GM08714 (cell line): ENCODE results near the gene SLBP.

Experiments used
- H3K4me3 ChIP-seq: fragments of 200-500 bp; sonication (Bioruptor generic); 2 replicates; pipeline ENCODE4 v1.5.1; 2014; ENCODE audit warnings: mild to moderate bottlenecking, low read length, inconsistent platforms
- ZNF274 ChIP-seq: IDR thresholded peaks from 2 replicates; pipeline ENCODE4 v1.6.1; 2012; ENCODE audit warnings: mild to moderate bottlenecking, low read depth, low read length

SLBP gene

DNA sequence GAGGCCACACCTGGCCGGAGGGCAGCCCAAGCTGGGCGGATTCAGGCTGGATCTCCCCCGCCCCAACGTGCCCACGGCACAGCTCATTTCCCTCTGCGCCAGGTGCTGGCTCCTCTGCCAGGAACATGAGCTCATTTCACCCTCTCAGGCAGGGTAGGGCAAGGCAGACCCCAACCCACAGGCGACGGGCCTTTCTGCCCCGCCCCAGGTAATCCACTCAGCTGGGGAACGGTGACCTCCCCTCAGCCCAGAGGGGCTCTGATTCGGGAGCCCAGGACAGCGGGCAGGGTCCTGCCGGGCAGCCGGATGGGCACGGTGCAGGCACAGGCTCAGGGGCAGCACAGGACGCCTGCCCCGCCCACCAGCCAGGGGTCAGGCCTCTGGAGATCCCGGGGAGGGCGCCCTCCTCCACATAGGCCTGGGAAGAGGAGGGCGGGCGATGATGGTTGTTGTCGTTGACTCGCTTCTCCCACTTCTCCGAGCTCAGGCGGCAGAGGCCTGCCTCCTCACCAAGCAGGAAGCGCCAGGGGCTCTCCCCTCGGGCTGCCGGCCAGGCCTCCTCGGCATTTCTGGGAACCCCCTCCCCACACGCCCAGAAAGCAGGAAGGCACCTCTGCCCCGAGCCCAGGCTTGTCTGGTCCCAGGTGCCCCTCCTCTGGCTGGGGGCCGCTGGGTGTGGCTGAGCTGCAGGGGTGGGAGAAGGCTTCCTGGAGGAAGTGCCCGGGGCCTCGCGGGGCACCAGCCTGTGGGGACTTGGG lies 40.3 kb upstream of the SLBP start:
- no peak for TF ChIP-seq ZNF274
- H3K4me3 ChIP-seq = no peak overlapping the region

DNA sequence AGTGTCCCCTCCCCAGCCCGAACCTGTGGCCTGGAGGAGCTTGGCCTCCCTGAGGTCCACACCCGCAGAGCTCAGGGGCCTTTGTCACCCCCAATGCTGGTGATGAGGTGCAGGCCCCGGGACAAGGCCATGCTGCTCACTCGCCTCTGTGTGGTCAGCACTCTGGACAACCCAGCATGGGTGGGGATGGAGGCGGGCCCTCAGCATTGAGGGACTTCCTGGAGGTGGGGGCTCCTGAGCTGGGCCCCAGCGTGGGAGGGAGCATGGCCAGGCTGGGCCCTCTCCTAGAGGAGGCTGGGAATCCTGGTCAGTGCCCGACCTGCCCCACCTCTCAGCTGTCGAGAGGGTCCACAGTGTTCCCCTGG lies 39.8 kb upstream of the SLBP start:
- no peak for TF ChIP-seq ZNF274
- no peak overlapping the region for H3K4me3 ChIP-seq

DNA sequence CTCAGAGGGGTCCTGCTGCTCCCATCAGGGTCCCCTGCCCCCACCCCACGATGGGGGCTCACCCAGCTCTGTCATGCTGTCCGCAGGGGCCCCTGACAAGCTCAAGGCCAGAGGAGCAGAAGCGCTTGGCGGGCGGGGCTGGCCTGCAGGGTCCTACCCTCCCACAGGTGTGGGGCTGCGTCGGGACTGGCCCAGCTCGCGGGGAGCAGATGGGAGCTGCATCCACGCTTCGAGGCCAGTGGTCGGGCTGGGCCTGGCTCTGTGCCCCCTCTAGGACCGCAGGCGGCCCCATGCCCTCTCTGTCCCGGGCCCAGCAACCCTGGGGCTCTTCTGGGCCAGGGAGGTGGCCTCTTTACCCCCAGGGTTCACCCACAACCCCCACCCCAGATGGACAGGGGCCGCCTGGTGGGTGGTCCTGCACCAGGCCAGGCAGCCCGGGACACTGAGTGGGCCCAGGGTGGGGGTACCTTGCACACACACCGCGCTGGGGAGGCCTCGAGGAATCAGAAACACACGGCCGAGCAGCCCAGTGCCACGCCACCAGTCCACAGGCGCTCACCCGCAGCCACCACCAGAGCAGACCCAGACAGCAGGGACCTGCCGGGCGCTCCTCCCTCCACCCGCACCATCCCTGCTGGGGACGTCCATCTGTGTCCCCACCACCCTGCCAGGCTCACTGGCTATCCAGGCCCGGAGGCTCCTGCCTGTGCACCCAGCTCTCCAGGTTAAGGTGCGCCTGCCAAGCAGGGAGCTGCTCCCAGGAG lies 39.2 kb upstream of the SLBP start:
- no peak overlapping the region for H3K4me3 ChIP-seq
- no peak for TF ChIP-seq ZNF274

DNA sequence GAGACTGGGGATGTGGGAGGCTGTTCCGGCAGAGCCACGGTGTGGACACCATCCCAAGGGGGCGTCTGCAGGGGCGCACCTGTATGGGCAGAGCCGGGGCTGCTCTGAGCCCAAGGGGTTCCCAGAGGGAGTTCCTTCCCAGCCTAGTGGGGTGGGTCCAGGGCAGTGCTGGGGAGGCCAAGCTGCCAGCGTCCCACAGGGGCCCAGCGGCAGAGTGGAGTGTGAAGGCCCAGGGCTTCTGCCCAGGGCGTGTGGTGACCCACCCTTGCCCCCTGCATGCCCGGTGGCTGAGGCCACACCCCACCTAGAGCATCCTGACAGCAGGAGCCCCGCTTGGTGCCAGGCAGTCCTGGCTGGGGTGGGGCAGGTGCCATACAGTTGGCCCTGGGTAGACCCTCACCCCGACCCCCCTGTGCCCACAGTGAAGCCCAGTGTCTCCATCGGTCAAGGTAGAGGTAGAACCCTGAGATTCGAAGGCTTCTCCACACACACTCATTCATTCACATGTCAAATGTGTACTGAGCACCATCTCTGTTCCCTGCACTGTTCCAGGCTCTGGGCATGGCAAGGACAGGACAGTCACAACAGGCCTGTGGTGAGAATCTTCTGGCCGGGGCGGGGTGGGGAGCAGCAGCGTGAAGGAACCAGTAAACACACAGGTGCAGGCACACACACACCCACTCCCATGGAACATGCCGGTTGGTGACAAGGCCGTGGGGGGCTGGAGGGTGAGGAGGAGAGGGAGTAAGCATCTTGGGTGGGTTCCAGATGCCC lies 38.4 kb upstream of the SLBP start:
- no peak overlapping the region for H3K4me3 ChIP-seq
- no peak for TF ChIP-seq ZNF274

DNA sequence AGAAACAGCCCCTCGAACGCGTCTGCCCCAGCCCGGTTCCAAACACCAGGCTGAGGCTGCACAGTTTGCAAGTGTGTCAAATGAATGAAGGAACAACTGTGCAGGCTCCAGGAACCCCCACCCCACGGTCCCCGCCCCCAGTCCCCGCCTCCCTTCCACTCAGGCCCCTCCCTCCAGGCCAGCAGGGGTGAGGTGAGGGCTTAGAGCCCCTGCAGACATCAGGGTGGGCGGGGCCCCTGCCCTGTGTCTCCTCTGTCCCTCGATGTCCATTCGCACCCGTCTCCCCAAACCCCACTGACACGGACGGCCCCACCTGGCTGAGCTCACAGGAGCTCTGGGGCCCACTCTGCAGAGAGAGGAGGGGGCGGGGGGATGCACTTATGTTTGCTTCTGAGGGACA lies 37.7 kb upstream of the SLBP start:
- TF ChIP-seq ZNF274 = no peak
- no peak overlapping the region for H3K4me3 ChIP-seq

DNA sequence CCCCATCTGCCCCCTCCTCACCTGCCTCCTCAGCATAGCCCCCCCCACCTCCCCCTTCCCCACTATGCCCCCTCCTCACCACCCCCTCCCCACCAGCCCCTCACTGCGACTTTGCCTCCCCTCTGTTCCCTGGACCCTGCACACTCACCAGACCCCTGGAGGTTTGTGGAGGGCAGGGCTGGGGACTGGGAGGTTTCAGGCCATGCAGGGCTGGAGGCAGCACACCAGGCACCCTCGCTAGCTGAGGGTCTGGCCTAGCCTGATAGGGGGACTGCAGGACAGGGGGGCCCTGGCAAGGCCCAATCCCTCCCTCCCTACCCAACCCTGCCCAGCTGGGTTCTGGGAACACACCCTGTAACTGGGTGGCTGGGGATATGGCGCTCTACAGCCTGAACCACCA lies 37.3 kb upstream of the SLBP start:
- no peak overlapping the region for H3K4me3 ChIP-seq
- no peak for TF ChIP-seq ZNF274

DNA sequence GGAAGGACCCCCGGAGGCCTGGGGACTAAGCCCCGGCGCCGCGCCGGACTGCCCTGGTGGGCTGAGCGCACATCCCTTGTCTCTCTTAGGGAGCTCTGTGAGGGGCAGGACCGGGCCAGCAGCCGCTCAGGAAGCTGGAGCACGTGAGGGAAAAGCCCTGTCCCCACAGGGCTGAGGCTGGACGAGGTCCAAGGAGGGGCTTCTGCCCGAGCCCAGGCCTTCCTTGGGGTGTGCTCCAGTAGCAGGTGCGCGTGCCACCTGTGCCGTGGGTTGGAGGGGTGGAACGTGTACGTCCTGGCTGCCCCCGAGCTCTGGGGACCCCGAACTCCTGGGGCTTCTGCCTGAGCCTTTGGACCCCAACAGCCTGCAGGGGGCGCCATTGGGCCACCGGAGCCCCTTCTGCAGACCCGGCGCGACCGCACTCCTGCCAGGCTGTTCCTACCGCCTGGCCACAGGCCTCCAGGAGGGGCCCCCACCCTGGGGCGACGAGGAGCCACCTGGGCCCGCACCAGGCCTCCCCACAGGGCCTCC lies 36.4 kb upstream of the SLBP start:
- no peak overlapping the region for H3K4me3 ChIP-seq
- TF ChIP-seq ZNF274 = no peak

DNA sequence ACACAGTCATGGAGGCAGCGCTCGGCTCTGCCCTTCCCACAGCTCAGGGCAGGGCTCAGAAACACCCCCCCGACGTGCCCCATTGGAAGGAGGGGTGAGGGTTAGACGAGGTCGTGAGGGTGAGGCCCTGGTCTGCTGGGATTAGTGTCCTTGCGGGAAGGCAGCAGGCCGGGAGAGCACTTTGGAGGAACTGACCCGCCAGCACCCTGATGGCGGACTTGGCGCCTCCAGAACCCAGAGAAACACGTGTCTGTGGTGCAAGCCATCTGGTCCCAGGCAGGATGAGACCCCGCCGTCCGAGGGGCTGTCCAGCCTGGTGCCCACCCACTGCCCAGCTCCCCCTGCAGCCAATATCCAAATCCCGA lies 35.5 kb upstream of the SLBP start:
- TF ChIP-seq ZNF274 = no peak
- H3K4me3 ChIP-seq = no peak overlapping the region

DNA sequence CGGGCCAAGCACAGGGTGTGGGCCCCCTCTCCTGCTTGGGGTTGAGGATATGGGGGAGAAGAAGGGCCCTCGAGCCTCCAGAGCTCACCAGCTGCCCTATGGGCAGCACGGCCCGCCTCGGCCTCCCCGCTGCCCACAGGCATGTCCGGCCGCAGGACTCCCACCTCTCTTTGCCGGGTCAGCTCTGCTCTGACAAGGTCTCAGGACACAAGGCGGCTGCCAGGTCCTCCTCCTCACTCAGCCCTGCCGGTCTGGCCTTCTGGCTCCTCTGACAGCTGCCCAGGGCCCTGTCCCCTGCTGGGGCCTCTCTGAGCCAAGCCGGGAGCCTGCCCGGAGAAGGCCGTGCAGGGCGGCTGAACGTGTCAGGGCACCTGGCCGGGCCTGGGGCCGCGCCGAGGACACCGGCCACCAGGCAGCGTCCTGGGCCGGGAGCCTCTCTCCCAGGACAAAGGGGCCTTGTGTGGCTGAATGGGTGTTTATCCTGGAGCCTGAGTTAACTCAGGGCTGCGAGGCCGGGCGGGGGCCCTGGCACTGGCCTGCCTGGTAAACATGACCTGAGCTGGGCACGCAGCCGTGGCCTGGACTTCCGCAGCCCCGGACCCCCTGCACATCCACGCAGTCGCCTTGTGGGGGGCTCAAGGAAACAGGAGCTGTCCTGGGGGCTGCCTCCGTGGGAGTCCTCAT lies 34.9 kb upstream of the SLBP start:
- no peak overlapping the region for H3K4me3 ChIP-seq
- no peak for TF ChIP-seq ZNF274

DNA sequence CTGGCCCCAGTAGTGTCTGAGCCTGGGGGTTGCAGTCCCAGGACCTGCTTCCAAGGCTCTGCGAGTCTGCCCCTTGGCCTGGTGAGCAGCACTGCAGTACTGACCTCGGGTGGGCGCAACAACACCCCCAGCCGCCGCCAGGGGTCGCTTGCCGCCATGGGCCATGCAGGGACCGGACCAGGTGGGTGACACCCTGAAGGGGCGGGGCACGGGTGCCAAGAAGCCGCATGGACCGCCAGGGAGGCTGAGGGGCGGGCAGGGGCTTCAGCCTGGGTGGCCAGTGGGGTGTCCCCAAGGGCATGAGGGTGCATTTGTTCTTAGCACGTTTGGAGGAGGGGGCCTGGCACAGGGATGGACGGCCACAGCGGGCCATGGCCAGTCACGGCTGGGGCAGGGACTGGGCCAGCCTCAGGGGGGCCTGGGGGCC lies 34.2 kb upstream of the SLBP start:
- no peak overlapping the region for H3K4me3 ChIP-seq
- TF ChIP-seq ZNF274 = no peak

DNA sequence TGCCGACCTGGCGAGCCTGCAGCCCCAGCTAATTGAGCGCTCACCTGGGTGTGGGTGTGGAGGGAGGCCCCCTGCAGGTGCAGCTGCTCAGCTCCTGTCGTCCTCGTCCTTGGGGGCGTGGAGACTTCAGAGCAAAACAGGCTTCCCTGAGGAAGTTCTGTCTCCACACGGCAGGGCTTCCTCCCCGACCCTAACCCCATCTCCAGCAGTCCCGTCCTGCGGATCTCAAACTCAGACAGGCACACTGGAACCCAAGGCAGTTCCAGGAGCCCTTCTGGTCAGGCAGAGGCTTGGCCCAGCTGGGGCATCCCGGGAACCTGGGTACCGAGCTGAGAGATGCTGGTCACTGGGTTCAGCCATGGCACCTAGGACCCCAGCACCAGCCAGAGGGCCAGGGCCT lies 33.6 kb upstream of the SLBP start:
- no peak for TF ChIP-seq ZNF274

DNA sequence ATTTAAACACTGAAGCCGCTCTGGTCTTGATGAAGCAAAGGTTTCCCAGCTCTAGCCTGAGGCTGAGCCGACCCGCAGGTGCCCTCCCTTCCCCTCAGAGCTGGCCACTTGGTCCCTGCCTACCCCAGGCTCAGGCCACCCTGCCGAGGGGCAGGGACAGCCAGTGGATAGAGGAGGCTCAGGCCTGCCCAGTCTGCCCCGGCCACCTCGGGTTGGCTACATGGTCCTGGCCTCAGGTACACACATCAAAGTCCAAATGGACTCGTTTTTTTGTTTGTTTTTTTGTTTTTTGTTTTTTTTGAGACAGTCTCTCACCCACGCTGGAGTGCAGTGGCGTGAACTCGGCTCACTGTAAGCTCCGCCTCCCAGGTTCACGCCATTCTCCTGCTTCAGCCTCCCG lies 33.0 kb upstream of the SLBP start:
- no peak overlapping the region for H3K4me3 ChIP-seq
- no peak for TF ChIP-seq ZNF274

More for the DNA sequence above, 33.6 kb upstream of the SLBP start:
- no peak overlapping the region for H3K4me3 ChIP-seq

DNA sequence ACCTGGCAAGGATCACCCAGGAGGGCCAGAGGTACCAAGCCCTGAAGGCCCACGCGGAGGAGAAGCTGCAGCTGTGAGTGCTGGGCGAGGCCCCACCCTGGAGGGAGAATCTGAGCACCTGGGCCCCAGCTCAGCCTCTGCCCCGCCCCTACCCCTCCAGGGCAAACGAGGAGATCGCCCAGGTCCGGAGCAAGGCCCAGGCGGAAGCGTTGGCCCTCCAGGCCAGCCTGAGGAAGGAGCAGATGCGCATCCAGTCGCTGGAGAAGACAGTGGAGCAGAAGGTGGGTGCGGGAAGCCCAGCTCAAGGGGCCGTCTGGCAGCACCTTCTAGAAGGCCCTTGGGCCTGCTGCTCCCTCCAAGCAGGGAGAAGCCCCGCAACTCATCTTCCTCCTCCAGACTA lies 32.4 kb upstream of the SLBP start:
- TF ChIP-seq ZNF274 = no peak
- no peak overlapping the region for H3K4me3 ChIP-seq

DNA sequence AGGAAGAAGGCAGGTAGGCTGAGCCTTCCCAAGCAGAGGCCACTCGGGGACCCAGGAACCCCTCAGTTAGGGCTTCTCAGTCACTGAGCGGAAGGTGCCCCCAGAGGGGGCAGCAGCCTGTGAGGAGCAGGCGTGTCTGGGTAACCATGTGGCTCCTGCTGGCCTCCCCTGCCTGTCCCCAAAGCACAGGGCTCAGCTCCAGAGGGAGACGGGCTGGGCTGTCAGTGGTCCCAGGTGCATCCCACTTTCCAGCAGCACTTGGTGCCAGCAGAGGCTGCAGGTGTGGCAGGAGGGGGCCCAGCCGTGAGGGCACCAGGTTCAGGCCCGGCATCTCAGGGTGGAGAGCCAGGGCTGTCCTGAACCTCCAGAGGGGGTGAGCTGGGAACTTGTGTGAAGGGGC lies 31.9 kb upstream of the SLBP start:
- no peak for TF ChIP-seq ZNF274
- no peak overlapping the region for H3K4me3 ChIP-seq

DNA sequence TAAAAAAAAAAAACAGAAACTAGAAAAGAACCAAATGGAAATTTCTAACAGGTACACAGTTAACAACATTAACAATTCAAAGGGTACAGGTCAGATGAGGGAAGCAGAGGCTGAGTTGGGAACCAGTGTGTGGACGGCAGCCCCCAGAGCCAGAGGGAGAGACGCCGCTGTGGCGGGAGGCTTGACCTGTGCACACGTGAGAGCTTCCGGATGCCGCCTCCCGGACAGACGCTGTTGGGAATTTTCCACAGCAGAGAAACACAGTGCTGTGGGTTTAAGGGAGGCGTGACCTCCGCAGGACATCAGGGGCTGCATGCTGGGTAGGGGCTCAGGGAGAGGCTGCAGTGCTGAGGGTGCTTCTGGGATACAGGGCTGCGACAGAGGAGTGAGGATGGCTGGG lies 31.4 kb upstream of the SLBP start:
- no peak overlapping the region for H3K4me3 ChIP-seq
- no peak for TF ChIP-seq ZNF274
